Coronary artery (tissue), 2 donors: ENCODE data around the gene CEP128.
A peak's percentile ranks its signal among the peaks of the same experiment; 100 is the strongest.

ENCODE experiments used
- DNase-seq: peaks from one replicate; pipeline ENCODE4 v3.0.0-alpha.2; 2017; ENCODE audit warnings: low spot score
- H3K27ac ChIP-seq, 2 donors: fragments of 200-600 bp; sonication (generic); one replicate each; pipeline ENCODE4 v1.5.1; 2016 to 2019
- H3K4me3 ChIP-seq: fragments of 200-600 bp; sonication (generic); 2 replicates; pipeline ENCODE4 v1.5.1; 2016; ENCODE audit warnings: mild to moderate bottlenecking, moderate library complexity
- CTCF ChIP-seq: fragments of 200-600 bp; sonication (generic); IDR thresholded peaks from one replicate; pipeline ENCODE4 v1.5.1; 2019; ENCODE audit warnings: antibody characterized with exemption

Gene CEP128

GRCh38 chr14:80941241-80942185 is at the start of gene CEP128:
CEP128 (minus strand) TSS chr14:80941738.
- TF ChIP-seq CTCF: no peak
- peak; percentile 96 for DNase-seq
- peak within 1 kb of the TSS; percentile 33 to 36 for H3K27ac ChIP-seq
- H3K4me3 ChIP-seq: peak within 1 kb of the TSS; percentile 79

GRCh38 chr14:80988735-80989429 is 47.3 kb upstream of the CEP128 start:
- no peak for TF ChIP-seq CTCF

GRCh38 chr14:80988192-80988591 is 46.7 kb upstream of the CEP128 start:
- no peak overlapping the region for H3K27ac ChIP-seq
- TF ChIP-seq CTCF: no peak
- no peak overlapping the region for H3K4me3 ChIP-seq
- no peak for DNase-seq

More at GRCh38 chr14:80988735-80989429, 47.3 kb upstream of the CEP128 start:
- Histone ChIP-seq H3K27ac (no peak overlapping the region), H3K4me3 (no peak overlapping the region)
- DNase-seq: no peak

- DNase-seq: no peak
- no peak overlapping the region for H3K27ac ChIP-seq
Measured at GRCh38 chr14:80987235-80988032, 45.9 kb upstream of the CEP128 start.

GRCh38 chr14:80982711-80983110 is 41.2 kb upstream of the CEP128 start:
- Histone ChIP-seq H3K4me3 (no peak overlapping the region), H3K27ac (no peak overlapping the region)
- no peak for TF ChIP-seq CTCF
- DNase-seq: no peak

More at GRCh38 chr14:80987235-80988032, 45.9 kb upstream of the CEP128 start:
- H3K4me3 ChIP-seq: no peak overlapping the region
- TF ChIP-seq CTCF: peak; percentile 71

- DNase-seq: no peak
- Histone ChIP-seq H3K27ac (no peak overlapping the region), H3K4me3 (no peak overlapping the region)
- no peak for TF ChIP-seq CTCF
Measured at GRCh38 chr14:80981673-80982072, 40.1 kb upstream of the CEP128 start.
